NCI-H1930 (cell line): Measurements from ENCODE around the gene ABCA6.
A peak's percentile ranks its signal among the peaks of the same experiment; 100 is the strongest.
"Not testable (repeated sequence)": the region's sequence is repeated elsewhere in the genome, so short reads cannot be mapped to it uniquely, and the experiment has no call there.

Experiments used
- DNase-seq, 2 experiments: peaks; one replicate each; lab custom pipeline; 2025; lab: John Stamatoyannopoulos, UW

The ABCA6 gene, protein sequence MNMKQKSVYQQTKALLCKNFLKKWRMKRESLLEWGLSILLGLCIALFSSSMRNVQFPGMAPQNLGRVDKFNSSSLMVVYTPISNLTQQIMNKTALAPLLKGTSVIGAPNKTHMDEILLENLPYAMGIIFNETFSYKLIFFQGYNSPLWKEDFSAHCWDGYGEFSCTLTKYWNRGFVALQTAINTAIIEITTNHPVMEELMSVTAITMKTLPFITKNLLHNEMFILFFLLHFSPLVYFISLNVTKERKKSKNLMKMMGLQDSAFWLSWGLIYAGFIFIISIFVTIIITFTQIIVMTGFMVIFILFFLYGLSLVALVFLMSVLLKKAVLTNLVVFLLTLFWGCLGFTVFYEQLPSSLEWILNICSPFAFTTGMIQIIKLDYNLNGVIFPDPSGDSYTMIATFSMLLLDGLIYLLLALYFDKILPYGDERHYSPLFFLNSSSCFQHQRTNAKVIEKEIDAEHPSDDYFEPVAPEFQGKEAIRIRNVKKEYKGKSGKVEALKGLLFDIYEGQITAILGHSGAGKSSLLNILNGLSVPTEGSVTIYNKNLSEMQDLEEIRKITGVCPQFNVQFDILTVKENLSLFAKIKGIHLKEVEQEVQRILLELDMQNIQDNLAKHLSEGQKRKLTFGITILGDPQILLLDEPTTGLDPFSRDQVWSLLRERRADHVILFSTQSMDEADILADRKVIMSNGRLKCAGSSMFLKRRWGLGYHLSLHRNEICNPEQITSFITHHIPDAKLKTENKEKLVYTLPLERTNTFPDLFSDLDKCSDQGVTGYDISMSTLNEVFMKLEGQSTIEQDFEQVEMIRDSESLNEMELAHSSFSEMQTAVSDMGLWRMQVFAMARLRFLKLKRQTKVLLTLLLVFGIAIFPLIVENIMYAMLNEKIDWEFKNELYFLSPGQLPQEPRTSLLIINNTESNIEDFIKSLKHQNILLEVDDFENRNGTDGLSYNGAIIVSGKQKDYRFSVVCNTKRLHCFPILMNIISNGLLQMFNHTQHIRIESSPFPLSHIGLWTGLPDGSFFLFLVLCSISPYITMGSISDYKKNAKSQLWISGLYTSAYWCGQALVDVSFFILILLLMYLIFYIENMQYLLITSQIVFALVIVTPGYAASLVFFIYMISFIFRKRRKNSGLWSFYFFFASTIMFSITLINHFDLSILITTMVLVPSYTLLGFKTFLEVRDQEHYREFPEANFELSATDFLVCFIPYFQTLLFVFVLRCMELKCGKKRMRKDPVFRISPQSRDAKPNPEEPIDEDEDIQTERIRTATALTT (N-terminal part only)

GRCh38 chr17:69141431-69142174 lies at the start of gene ABCA6:
Gene ABCA6 (minus strand): TSS chr17:69141895. CDS start chr17:69140703, 1,192 bp downstream.
- no peak for DNase-seq

- DNase-seq: peak; percentile 64 to 78
These were observed 47.1 kb upstream of the ABCA6 start for GRCh38 chr17:69188796-69189195.

GRCh38 chr17:69188064-69188463 lies 46.4 kb upstream of the ABCA6 start:
- DNase-seq: no peak

DNA sequence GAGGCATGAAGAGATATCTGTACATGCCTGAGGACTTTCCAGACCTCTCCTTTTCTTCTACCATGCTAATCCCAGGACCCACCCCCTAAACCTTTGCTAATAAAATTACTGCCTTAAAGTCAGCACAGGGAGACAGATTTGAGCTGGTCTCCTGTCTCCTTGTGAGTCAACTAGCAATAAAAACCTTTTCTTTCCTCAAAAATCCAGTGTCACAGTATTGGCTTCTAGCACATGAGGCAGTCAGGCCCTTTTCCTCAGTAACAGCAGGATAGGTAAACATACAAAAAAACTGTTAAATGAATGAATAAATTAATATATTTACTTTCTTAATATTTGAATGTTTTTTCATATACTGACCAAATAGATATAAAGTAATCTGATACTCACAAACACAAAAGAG lies 45.6 kb upstream of the ABCA6 start:
- DNase-seq: no peak

- no peak for DNase-seq
These were observed 37.7 kb upstream of the ABCA6 start for GRCh38 chr17:69179227-69179952.

- DNase-seq: no peak
These were observed 34.7 kb upstream of the ABCA6 start for GRCh38 chr17:69176457-69176795.

- no peak for DNase-seq
These were observed 34.1 kb upstream of the ABCA6 start for GRCh38 chr17:69175625-69176456.

DNA sequence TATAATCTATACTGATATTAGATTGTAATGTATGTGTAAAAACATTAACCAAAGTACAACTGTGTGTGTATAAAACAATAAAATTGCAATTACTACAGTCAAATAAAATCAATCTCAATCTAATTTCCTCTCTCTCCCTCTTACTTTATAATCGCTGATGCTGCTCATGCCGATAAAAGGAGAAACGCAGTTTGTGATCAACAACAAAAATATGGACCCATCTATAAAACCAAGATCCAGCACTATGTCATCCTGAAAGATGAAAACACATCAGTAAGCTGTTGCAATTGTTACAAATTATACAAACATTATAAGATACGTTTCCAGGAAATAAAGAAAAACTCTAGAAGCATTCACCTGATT lies 33.5 kb upstream of the ABCA6 start:
- DNase-seq: no peak

- DNase-seq: no peak
These were observed 31.4 kb upstream of the ABCA6 start for GRCh38 chr17:69173118-69173517.

GRCh38 chr17:69170377-69170776 lies 28.7 kb upstream of the ABCA6 start:
- DNase-seq: no peak

- not testable (repeated sequence) for DNase-seq
These were observed 26.9 kb upstream of the ABCA6 start for GRCh38 chr17:69168642-69169041.

DNA sequence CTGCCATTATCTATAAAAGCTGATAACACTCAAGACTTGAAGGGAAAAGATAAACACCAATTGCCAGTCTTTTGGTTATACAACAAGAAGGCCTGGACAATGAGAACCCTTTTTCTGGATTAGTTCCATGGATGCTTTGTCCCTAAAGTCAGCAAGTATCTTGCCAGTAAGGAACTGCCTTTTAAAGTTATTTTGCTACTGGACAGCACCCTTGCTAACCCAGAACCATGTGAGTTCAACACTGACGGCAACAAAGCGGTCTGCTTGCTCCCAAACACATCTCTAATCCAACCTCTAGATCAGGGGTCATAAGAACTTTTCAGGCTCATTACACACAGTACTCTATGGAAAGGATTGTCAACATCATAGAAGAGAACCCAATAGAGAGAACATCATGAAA lies 25.3 kb upstream of the ABCA6 start:
- DNase-seq: no peak

- no peak for DNase-seq
These were observed 22.5 kb upstream of the ABCA6 start for GRCh38 chr17:69164206-69164605.

DNA sequence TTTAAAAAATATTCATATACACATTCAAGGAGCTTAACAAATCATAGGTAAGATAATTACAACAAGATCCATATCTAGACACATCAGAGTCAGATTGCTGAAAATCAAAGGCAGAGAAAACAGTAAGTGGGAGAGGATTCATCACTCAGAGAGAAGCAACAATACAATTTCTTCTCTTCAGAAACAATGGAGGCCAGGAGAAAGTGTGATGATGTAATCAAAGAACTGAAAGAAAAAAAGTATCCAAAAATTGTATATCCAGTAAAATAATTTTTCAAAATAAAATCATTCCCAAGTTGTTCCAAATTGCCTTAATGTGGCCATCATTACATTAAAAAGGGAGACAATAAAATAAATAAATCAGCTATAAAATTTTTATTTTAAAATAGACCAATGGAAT lies 17.7 kb upstream of the ABCA6 start:
- no peak for DNase-seq

- DNase-seq: no peak
These were observed 12.6 kb upstream of the ABCA6 start for GRCh38 chr17:69154267-69154666.

- DNase-seq: no peak
These were observed 8.6 kb upstream of the ABCA6 start for GRCh38 chr17:69150333-69150732.

DNA sequence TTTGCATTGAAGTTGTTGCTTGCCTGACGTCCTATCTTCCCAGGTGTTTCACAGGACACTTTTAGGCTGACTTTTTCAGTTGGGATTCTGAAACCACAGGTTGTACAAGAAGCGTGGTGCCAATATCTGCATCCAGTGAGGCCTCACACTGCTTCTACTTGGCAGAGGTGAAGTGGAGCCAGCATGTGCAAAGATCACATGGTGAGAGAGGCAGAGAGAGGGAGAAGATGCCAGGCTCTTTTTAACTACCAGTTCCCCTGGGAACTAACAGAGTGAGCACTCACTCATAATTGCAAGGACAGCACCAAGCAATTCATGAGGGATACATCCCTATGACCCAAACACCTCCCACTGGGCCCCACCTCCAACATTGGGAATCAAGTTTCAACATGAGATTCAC lies 5.8 kb upstream of the ABCA6 start:
- no peak for DNase-seq

GRCh38 chr17:69144331-69145255 lies 2.9 kb upstream of the ABCA6 start:
- no peak for DNase-seq

GRCh38 chr17:69143683-69144231 lies 2.1 kb upstream of the ABCA6 start:
- DNase-seq: no peak
